Fibroblast of lung (primary cell): ENCODE results near the gene SFSWAP.

ENCODE experiments used
- EZH2 ChIP-seq: IDR thresholded peaks from 2 replicates; pipeline ENCODE4 v1.5.1; 2012; ENCODE audit warnings: low read length, control low read depth, mild to moderate bottlenecking; ENCODE audit errors: missing control alignments
- TF ChIP-seq, protein P1 (sequence below), 2 donors: IDR thresholded peaks in 1 of 2; conservative IDR thresholded peaks in 1 of 2; 1 replicate in 1 of 2; 2 replicates in 1 of 2; pipeline ENCODE4 v1.5.1; 2011 to 2012; ENCODE audit warnings: low read length in 2 of 2, control low read depth in 1 of 2, inconsistent platforms in 1 of 2, low read depth in 1 of 2, mild to moderate bottlenecking in 1 of 2

DNA sequence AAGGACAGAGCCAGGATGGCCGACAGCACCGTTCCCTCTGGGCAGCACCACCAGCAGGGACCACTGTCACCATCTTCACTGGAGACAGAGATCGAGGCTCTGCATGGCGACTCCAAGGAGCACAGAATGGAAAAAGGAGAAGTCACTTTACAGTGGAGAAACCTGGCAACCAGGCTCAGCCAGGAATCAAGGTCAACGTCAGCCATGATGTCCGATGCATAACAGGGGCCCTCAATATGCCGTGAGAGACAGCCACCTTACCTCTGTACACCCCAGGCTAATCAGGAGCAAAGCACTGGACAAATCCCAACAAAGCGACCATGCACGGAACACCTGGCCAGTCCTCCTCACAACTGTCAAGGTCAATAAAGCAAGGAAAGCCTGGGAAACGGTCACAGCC is 20.6 kb upstream of the SFSWAP start:
- TF ChIP-seq, protein P1, sequence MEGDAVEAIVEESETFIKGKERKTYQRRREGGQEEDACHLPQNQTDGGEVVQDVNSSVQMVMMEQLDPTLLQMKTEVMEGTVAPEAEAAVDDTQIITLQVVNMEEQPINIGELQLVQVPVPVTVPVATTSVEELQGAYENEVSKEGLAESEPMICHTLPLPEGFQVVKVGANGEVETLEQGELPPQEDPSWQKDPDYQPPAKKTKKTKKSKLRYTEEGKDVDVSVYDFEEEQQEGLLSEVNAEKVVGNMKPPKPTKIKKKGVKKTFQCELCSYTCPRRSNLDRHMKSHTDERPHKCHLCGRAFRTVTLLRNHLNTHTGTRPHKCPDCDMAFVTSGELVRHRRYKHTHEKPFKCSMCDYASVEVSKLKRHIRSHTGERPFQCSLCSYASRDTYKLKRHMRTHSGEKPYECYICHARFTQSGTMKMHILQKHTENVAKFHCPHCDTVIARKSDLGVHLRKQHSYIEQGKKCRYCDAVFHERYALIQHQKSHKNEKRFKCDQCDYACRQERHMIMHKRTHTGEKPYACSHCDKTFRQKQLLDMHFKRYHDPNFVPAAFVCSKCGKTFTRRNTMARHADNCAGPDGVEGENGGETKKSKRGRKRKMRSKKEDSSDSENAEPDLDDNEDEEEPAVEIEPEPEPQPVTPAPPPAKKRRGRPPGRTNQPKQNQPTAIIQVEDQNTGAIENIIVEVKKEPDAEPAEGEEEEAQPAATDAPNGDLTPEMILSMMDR (conservative IDR thresholded peaks at IDR 0.05 in 1 of 2, IDR thresholded peaks at IDR 0.05 in 1 of 2; ENCODE audit: low read depth in 1 of 2, low read length in 2 of 2) = no peak
- no peak for TF ChIP-seq EZH2
